Brain microvascular endothelial cell (primary cell): Measurements from ENCODE around the gene C18orf32.
"Not testable (repeated sequence)": the region's sequence is repeated elsewhere in the genome, so short reads cannot be mapped to it uniquely, and the experiment has no call there.

Experiments
- DNase-seq: peaks from one replicate; pipeline ENCODE4 v3.0.0-alpha.2; 2020
- H3K27ac ChIP-seq: fragments of 250-450 bp; sonication (Bioruptor Pico); 2 replicates; pipeline ENCODE4 v1.5.1; 2020; ENCODE audit warnings: mild to moderate bottlenecking, moderate library complexity
- H3K27me3 ChIP-seq: fragments of 250-450 bp; sonication (Bioruptor Pico); replicated peaks from 2 replicates; pipeline ENCODE4 v1.5.1; 2020; ENCODE audit warnings: mild to moderate bottlenecking
- H3K36me3 ChIP-seq: fragments of 250-450 bp; sonication (Bioruptor Pico); replicated peaks from 2 replicates; pipeline ENCODE4 v1.5.1; 2020; ENCODE audit warnings: mild to moderate bottlenecking
- H3K4me3 ChIP-seq: 2 replicates; pipeline ENCODE4 v1.5.1; 2011; ENCODE audit warnings: low read depth, mild to moderate bottlenecking, control low read depth, low read length, moderate library complexity
- in situ Hi-C: cut with HindIII; loops from 2 replicates; pipeline ENCODE4 v1.10.0; 2017; ENCODE audit warnings: low sequenced_read_pairs, low pct_ligation_motif_present
- TF ChIP-seq, protein P1 (sequence below): IDR thresholded peaks from 2 replicates; pipeline ENCODE4 v1.5.1; 2011; ENCODE audit warnings: low read depth, mild to moderate bottlenecking, moderate library complexity, low read length, control low read depth, inconsistent platforms; ENCODE audit errors: missing control alignments

The C18orf32 gene

DNA sequence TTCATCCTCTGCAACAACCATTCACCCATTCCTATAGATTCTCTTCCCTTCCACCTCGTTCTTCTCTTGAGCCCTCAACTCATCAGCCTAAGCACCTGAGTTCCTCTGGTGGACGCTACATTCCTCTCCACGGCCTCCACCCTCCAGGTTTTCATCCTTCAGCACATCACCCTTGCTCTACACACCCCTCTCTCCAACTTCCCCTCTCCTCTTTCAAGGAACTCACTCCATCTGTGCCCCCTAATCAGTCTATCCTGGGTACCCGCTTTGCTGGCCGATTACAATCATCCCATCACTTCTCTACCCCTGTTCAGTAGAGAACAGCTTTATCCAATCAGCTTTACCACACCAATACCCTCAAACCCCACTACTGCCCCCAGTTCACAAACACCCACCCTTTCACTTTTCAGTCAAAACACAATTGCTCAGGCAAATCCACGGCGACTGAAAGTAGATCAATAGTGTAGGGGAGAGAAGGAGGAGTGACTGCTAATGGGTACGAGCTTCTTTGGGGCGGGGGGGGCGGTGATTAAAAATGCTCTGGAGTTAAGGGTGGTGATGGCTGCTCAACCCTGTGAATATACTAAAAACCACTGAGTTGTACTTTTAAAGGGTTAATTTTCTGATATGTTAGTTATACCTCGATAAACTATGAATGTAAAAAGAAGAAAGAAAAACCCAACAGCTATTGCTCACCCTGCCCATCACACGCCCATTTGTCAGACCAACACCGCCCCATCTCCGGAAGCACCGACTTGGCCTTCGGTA is 27.4 kb downstream of the C18orf32 start:
- in situ Hi-C loops = no loop called here
- H3K27me3 ChIP-seq = no peaks in the 10 kb centered on the region
- peak overlapping the region; percentile 63 for H3K27ac ChIP-seq
- peak overlapping the region; percentile 94 for H3K4me3 ChIP-seq
- TF ChIP-seq, protein P1, sequence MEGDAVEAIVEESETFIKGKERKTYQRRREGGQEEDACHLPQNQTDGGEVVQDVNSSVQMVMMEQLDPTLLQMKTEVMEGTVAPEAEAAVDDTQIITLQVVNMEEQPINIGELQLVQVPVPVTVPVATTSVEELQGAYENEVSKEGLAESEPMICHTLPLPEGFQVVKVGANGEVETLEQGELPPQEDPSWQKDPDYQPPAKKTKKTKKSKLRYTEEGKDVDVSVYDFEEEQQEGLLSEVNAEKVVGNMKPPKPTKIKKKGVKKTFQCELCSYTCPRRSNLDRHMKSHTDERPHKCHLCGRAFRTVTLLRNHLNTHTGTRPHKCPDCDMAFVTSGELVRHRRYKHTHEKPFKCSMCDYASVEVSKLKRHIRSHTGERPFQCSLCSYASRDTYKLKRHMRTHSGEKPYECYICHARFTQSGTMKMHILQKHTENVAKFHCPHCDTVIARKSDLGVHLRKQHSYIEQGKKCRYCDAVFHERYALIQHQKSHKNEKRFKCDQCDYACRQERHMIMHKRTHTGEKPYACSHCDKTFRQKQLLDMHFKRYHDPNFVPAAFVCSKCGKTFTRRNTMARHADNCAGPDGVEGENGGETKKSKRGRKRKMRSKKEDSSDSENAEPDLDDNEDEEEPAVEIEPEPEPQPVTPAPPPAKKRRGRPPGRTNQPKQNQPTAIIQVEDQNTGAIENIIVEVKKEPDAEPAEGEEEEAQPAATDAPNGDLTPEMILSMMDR = no peak
- no peaks in the 10 kb centered on the region for H3K36me3 ChIP-seq
- DNase-seq = no peak

DNA sequence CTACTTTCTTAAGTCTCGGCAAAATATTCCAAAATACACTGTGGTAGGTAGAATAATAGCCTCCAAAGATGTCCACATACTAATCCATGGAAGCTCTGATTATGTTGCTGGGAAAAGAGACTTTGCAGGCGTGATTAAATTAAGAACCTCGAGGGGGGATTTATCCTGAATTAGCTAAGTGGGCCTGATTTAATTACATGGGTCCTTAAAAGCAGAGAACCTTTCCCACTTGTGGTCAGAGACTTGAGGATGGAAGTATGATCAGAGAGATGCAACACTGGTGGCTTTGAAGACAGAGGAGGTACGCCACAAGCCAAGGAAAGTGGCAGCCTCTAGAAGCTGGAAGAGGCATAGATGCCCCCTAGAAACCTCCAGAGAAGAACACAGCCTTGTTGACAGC is 29.4 kb downstream of the C18orf32 start:
- in situ Hi-C loops = no loop called here
- H3K27me3 ChIP-seq = no peaks in the 10 kb centered on the region
- no peaks in the 10 kb centered on the region for H3K36me3 ChIP-seq
- no peak overlapping the region for H3K27ac ChIP-seq
- no peak for DNase-seq
- TF ChIP-seq, protein P1 = no peak
- no peak overlapping the region for H3K4me3 ChIP-seq

DNA sequence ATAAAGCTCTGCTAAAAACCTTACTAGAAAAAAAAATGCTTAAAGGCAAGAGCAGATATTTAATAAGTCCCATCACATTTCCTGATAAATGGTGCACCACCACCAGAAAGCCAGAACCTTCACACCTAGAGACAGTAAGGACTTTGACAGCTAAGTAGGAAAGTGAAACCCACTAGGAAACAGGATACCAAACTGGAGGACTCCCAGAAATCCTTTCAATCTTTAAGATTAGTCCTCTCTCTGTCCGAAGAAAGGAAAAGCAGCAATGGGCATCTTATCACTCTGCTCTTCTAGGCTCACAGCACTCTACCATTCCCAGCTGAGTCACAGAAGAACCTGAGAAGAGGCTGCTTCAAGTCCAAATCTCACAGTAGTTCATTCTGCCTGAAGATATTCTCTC is 30.2 kb downstream of the C18orf32 start:
- in situ Hi-C loops = no loop called here
- no peak overlapping the region for H3K27ac ChIP-seq
- TF ChIP-seq, protein P1 = no peak

DNA sequence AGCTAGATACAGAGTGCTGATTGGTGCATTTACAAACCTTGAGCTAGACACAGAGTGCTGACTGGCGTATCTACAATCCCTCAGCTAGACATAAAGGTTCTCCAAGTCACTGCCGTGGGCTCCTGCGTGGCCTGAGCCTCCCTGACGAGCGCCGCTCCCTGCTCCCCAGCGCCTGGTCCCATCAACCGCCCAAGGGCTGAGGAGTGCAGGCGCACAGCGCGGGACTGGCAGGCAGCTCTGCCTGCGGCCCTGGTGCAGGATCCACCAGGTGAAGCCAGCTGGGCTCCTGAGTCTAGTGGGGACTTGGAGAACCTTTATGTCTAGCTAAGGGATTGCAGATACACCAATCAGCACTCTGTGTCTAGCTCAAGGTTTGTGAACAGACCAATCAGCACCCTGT is 34.5 kb downstream of the C18orf32 start:
- H3K27me3 ChIP-seq, DNase-seq, H3K27ac ChIP-seq, H3K36me3 ChIP-seq, H3K4me3 ChIP-seq, in situ Hi-C loops: not testable (repeated sequence)

More for the DNA sequence above, 30.2 kb downstream of the C18orf32 start:
- Histone ChIP-seq H3K27me3 (no peaks in the 10 kb centered on the region), H3K4me3 (no peak overlapping the region), H3K36me3 (no peaks in the 10 kb centered on the region)
- no peak for DNase-seq

DNA sequence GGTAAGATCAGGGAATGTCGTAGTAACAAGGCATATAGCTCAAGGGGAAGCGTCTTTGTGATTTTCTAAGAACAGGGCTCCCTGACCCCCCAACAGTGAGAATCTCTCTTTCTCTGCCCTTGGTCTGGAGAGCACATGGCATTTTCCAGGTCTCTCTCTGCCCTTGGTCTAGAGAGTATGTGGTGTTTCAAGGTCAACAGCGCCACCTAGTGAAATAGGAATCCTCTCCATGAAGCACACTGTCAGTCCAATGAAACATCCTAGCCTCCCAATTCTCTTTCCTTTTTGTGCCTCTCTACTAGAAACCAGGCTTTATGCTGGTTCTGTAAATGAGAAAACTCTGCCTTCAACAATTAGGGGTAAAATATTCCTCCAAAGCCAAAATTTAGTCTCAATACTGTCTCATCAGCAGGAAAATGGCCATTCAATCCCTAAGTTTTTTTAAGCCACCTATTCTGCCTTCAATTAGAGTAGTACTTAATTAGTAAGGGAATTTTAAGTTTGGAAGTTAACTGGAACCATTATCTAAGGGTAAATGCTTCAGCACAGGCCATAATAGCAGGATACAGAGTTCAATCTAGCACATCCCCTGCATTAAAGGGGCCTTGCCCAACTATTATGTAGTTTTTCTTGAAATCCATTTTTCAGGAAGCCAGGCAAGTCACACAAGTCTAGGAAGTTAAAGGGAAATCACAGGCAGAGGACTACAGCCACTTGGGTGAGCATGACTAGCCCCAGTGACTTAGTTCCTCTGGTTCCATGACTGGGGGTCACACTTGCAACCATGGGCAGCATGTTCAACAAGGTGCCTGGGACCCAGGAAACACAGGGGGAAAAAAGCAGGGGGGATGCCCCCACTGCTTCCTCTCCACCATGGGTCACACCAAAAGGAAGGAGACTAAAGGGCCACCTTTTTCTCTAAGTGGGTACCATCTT is 39.0 kb downstream of the C18orf32 start:
- TF ChIP-seq, protein P1 = peak; percentile 66
- Histone ChIP-seq H3K27ac (no peak overlapping the region), H3K4me3 (no peak overlapping the region), H3K27me3 (no peaks in the 10 kb centered on the region), H3K36me3 (no peaks in the 10 kb centered on the region)
- peak; percentile 41 for DNase-seq
- in situ Hi-C loops = no loop called here

DNA sequence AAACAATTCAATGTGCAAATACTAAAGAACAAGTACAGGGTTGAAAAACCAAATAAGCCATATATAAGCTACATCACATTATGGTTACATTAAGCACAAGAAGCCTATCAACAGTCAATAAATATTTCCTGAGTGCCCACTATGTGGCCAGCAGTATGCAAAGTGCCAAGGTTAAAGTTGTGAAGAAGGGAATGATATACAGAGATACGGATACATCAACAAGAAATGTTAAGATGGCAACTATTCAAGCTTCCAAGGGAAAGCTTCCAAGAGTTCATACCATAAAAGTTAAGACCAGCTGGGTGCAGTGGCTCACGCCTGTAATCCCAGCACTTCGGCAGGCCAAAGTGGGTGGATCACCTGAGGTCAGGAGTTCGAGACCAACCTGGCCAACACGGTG is 40.6 kb downstream of the C18orf32 start:
- no peak overlapping the region for H3K27ac ChIP-seq
- no peaks in the 10 kb centered on the region for H3K27me3 ChIP-seq
- in situ Hi-C loops = no loop called here
- TF ChIP-seq, protein P1 = no peak
- no peak overlapping the region for H3K4me3 ChIP-seq
- H3K36me3 ChIP-seq = no peaks in the 10 kb centered on the region
- no peak for DNase-seq
